GM19351 (cell line): ENCODE measurements around the gene P2RX2.

ENCODE experiments used
- ATAC-seq: cut with Tn5 transposase; IDR thresholded peaks from one replicate; pipeline ENCODE4 v1.9.1; 2021; ENCODE audit warnings: mild to moderate bottlenecking, moderate library complexity; ENCODE audit not compliant: unreplicated experiment

The P2RX2 gene

GRCh38 chr12:132633398-132633797, 14.8 kb downstream of the P2RX2 start:
- no peak for ATAC-seq

GRCh38 chr12:132633901-132634300, 15.3 kb downstream of the P2RX2 start:
- no peak for ATAC-seq

GRCh38 chr12:132634411-132634990, 15.9 kb downstream of the P2RX2 start:
- ATAC-seq = no peak

- ATAC-seq = no peak
These were observed 16.7 kb downstream of the P2RX2 start for GRCh38 chr12:132635076-132635955.

GRCh38 chr12:132637811-132638210, 19.2 kb downstream of the P2RX2 start:
- no peak for ATAC-seq

GRCh38 chr12:132638541-132639408, 20.2 kb downstream of the P2RX2 start:
- no peak for ATAC-seq

- no peak for ATAC-seq
These were observed 21.5 kb downstream of the P2RX2 start for GRCh38 chr12:132639956-132640520.

GRCh38 chr12:132640936-132641335, 22.4 kb downstream of the P2RX2 start:
- ATAC-seq = no peak

GRCh38 chr12:132641811-132642650, 23.5 kb downstream of the P2RX2 start:
- ATAC-seq = no peak

GRCh38 chr12:132642846-132643835, 24.6 kb downstream of the P2RX2 start:
- no peak for ATAC-seq

GRCh38 chr12:132646850-132647249, 28.3 kb downstream of the P2RX2 start:
- no peak for ATAC-seq

GRCh38 chr12:132647858-132648257, 29.3 kb downstream of the P2RX2 start:
- no peak for ATAC-seq

- ATAC-seq = no peak
These were observed 30.1 kb downstream of the P2RX2 start for GRCh38 chr12:132648616-132649225.

- no peak for ATAC-seq
These were observed 30.8 kb downstream of the P2RX2 start for GRCh38 chr12:132649226-132649945.

GRCh38 chr12:132651444-132652100, 33.0 kb downstream of the P2RX2 start:
- no peak for ATAC-seq

GRCh38 chr12:132653567-132654290, 35.2 kb downstream of the P2RX2 start:
- ATAC-seq = no peak
